Measurements from ENCODE around the gene FKBP2.
A peak's percentile ranks its signal among the peaks of the same experiment; 100 is the strongest.

FKBP2 gene

DNA sequence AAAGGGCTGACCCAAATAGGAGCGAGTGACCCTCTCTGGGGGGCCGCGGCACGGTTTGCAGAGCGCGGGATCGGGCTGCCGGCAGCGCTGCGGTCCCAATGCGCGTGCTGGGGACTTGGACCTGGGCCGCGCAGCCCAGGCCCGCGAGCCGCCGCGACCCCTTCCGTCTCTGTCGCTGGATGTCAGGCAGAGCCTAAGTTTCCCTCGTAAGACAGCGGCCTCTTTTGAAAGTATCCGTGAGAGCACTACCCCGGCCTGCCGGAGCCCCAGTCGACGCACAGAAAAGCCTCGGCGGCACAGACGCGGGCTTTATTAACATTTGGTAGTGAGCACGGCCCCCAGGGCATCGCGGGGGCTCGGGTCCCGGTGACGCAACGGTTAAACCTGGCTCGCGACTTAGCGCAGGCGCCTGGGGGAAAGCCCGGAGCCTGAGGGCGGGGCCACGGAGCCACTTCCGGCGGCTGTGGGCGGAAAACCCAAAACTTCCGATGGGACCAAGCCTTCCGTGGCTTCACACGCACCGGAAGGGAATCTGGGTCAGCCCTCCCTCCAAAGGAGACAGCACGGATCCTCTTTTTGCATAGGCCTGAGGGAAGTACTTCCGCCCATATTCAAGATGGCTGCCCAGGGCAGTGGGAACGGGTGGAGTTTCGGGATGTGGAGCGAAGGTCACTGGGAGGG is 28.8 kb downstream of the FKBP2 start:
- TF ChIP-seq, protein P1, sequence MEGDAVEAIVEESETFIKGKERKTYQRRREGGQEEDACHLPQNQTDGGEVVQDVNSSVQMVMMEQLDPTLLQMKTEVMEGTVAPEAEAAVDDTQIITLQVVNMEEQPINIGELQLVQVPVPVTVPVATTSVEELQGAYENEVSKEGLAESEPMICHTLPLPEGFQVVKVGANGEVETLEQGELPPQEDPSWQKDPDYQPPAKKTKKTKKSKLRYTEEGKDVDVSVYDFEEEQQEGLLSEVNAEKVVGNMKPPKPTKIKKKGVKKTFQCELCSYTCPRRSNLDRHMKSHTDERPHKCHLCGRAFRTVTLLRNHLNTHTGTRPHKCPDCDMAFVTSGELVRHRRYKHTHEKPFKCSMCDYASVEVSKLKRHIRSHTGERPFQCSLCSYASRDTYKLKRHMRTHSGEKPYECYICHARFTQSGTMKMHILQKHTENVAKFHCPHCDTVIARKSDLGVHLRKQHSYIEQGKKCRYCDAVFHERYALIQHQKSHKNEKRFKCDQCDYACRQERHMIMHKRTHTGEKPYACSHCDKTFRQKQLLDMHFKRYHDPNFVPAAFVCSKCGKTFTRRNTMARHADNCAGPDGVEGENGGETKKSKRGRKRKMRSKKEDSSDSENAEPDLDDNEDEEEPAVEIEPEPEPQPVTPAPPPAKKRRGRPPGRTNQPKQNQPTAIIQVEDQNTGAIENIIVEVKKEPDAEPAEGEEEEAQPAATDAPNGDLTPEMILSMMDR (IDR thresholded peaks at IDR 0.05; ENCODE audit: control insufficient read depth, extremely low read depth, insufficient read depth) = no peak
- peak; percentile 100 for DNase-seq (ENCODE audit: low read depth)
- peak overlapping the region; percentile 59 for H3K4me3 ChIP-seq (ENCODE audit: low read depth, low read length)

GRCh38 chr11:64275031-64275800 is 34.3 kb downstream of the FKBP2 start:
- TF ChIP-seq, protein P1 (IDR thresholded peaks at IDR 0.05; ENCODE audit: control insufficient read depth, extremely low read depth, insufficient read depth) = no peak
- H3K4me3 ChIP-seq (ENCODE audit: low read depth, low read length) = no peak overlapping the region
- DNase-seq (ENCODE audit: low read depth) = no peak

- H3K4me3 ChIP-seq (ENCODE audit: low read depth, low read length) = no peak overlapping the region
- no peak for DNase-seq (ENCODE audit: low read depth)
- TF ChIP-seq, protein P1 (IDR thresholded peaks at IDR 0.05; ENCODE audit: control insufficient read depth, extremely low read depth, insufficient read depth) = no peak
Measured at GRCh38 chr11:64275841-64276240, 34.9 kb downstream of the FKBP2 start.

DNA sequence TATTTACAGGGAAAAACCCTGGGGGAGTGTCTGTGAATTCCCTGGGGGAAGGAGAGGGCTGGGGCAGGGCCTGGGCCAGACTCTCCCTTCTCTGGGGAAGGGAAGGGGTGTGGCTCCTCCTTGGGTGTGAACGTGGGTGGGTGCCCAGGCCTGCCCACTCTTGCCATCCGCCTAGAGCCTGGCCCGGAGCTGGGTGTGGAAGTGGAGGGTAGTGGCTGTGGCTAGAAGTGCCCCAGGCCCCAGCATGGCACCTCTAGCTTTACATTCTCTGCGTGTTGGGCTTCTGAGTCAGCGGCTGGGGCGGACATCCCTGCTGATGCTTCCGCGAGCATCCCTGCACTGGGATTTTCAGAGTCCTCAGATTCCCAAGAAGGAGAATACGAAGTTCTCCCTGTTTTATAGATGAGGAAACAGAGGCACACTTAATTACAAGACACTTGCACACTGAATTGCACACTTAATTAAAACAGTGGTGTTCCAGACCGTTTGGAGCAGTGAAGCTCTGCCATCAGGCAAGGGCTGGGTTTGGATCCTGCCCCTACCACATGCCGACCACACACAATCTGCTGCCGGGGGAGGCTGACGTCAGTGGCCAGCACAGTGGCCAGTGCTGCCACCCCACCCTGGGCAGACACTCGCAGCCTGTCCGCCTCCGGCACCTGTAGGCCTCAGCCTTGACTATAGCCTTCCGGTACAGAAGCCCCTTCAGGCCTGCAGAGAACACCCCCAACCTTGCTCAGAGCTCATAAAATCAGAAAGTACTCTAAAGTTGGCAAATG is 35.9 kb downstream of the FKBP2 start:
- TF ChIP-seq, protein P1 (IDR thresholded peaks at IDR 0.05; ENCODE audit: control insufficient read depth, extremely low read depth, insufficient read depth) = no peak
- no peak for DNase-seq (ENCODE audit: low read depth)
- no peak overlapping the region for H3K4me3 ChIP-seq (ENCODE audit: low read depth, low read length)

DNA sequence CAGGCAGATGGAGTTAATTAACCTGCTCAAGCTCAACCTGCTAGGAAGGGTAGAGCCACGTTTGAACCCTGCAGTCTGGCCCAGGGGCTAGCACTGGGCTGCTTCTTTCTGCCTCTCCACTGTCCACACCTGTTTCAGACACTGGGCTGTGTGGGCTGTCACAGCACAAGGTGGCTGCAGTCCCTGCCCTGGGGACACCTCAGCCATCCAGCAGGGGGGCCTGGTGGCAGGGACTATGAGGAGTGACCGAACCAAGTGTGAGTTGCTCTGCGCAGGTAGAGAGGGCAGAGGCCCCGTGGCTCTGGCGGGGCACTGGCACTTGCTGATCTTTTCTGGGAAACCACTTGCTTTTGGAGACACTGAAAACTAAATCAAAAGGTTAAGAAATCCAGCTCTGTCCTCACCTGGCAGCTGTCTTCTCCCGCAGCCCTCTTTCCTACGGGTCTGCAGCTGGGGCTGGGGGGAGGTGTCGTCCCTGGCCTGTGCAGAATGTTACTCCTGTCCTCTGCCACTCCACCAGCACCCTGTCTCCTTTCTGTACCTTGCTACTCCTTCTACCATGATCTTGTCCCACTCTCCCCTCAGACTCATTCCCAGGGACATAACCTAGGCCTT is 37.8 kb downstream of the FKBP2 start:
- no peak overlapping the region for H3K4me3 ChIP-seq (ENCODE audit: low read depth, low read length)
- TF ChIP-seq, protein P1 (IDR thresholded peaks at IDR 0.05; ENCODE audit: control insufficient read depth, extremely low read depth, insufficient read depth) = no peak

GRCh38 chr11:64281957-64282770 is 41.3 kb downstream of the FKBP2 start:
- TF ChIP-seq, protein P1 (IDR thresholded peaks at IDR 0.05; ENCODE audit: control insufficient read depth, extremely low read depth, insufficient read depth) = no peak
- H3K4me3 ChIP-seq (ENCODE audit: low read depth, low read length) = no peak overlapping the region
- no peak for DNase-seq (ENCODE audit: low read depth)

More for the DNA sequence above, 37.8 kb downstream of the FKBP2 start:
- DNase-seq (ENCODE audit: low read depth) = no peak
